Mammary microvascular endothelial cell (primary cell): ENCODE measurements around the gene LGALS8. TPM values are rescaled to one million over a fixed set of nuclear protein-coding genes. Genes with fewer than 3 reads are reported as not detected.

Experiments
- total RNA-seq: library from RNA; depleted of rRNA; stranded (reverse); fragments of >200 nt; gene quantifications from 2 replicates; pipeline ENCODE4 v1.2.3, GENCODE V29; 2015

Gene LGALS8
- 63.4 and 84.5 TPM in 2 replicates for total RNA-seq

GRCh38 chr1:236523704-236524141 lies at the start of gene LGALS8:
TSS of gene LGALS8 (plus strand) at chr1:236523982. CDS start at chr1:236526071, 2,089 bp downstream.

Other genes starting within 250 kb of the LGALS8 start
- 2.8 and 3.4 TPM in 2 replicates for gene ERO1B, start 242.0 kb upstream of the LGALS8 start, total RNA-seq
- not detected in 2 replicates for gene EDARADD, start 129.7 kb upstream of the LGALS8 start, total RNA-seq
- 27.2 and 35.0 TPM in 2 replicates for gene HEATR1, start 80.5 kb downstream of the LGALS8 start, total RNA-seq
- not detected in 2 replicates for gene ACTN2, start 162.5 kb downstream of the LGALS8 start, total RNA-seq